Measurements from ENCODE around the gene CDX1. TPM values are rescaled to one million over a fixed set of nuclear protein-coding genes. Genes with fewer than 3 reads are reported as not detected.

CDX1 gene
- polyA plus RNA-seq (2012; ENCODE audit: insufficient read depth, insufficient read length, low read depth), result 3.6 TPM

- no peaks in the 10 kb centered on the region for H3K9me3 ChIP-seq
- no peak for DNase-seq
- H3K27me3 ChIP-seq, result no peaks in the 10 kb centered on the region
- H3K36me3 ChIP-seq, result no peaks in the 10 kb centered on the region
- H3K4me3 ChIP-seq (ENCODE audit: low read depth, low read length), result no peak within 1 kb of the TSS
- no peak for TF ChIP-seq CTCF (IDR thresholded peaks at IDR 0.05; ENCODE audit: low read depth, low read length)
- peaks cover 14% of the 10 kb centered on the region for H3K4me1 ChIP-seq
Measured at GRCh38 chr5:150166650-150167511, at the start of gene CDX1. Gene CDX1, plus strand, starts transcription at chr5:150166778. Its CDS starts 99 bp downstream, at chr5:150166877.

GRCh38 chr5:150117945-150118560 lies 48.5 kb upstream of the CDX1 start:
- TF ChIP-seq CTCF (IDR thresholded peaks at IDR 0.05; ENCODE audit: low read depth, low read length), result no peak
- Histone ChIP-seq H3K36me3 (peaks cover 6% of the 10 kb centered on the region), H3K27me3 (no peaks in the 10 kb centered on the region), H3K4me3 (ENCODE audit: low read depth, low read length) (no peak overlapping the region), H3K4me1 (peaks cover 3% of the 10 kb centered on the region; the same call in 1 of the 2 replicates), H3K9me3 (no peaks in the 10 kb centered on the region)
- no peak for DNase-seq

GRCh38 chr5:150118561-150119229 lies 47.9 kb upstream of the CDX1 start:
- no peak for DNase-seq
- H3K4me1 ChIP-seq, result no peaks in the 10 kb centered on the region; the same call in 1 of the 2 replicates
- no peaks in the 10 kb centered on the region for H3K9me3 ChIP-seq
- no peak overlapping the region for H3K4me3 ChIP-seq (ENCODE audit: low read depth, low read length)
- peaks cover 6% of the 10 kb centered on the region for H3K36me3 ChIP-seq
- TF ChIP-seq CTCF (IDR thresholded peaks at IDR 0.05; ENCODE audit: low read depth, low read length), result no peak
- no peaks in the 10 kb centered on the region for H3K27me3 ChIP-seq

DNA sequence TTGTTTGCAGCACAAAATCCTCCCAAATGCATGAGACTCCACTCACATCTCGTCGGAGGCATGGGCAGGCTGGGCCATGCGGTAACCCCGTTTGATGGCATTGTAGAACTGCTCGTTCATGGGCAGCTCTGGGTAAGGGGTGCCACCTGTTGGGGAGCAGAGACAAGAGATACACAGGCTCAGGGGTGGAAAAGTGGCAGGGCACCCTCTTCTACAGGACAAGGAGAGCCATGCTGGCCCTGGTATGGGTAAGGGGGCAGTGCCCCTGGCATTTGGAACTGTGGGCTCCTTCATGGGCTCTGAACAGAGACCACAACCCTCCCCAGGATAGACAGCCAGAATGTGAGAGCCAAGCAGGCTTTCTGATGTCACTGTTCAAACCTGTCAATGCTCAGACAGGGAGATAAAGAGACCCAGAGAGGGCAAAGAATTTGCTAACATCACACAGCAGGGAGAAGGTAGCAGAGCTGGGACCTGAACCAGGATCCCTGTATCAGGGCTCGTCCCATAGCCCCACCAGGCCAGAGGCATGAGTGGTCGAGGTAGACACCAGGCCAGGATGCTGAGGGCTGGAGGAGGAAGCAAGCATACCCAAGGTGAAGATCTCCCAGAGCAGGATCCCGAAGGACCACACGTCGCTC lies 47.0 kb upstream of the CDX1 start:
- Histone ChIP-seq H3K4me1 (no peaks in the 10 kb centered on the region; the same call in 1 of the 2 replicates), H3K36me3 (peaks cover 6% of the 10 kb centered on the region), H3K27me3 (no peaks in the 10 kb centered on the region), H3K9me3 (no peaks in the 10 kb centered on the region), H3K4me3 (ENCODE audit: low read depth, low read length) (no peak overlapping the region)
- no peak for DNase-seq
- no peak for TF ChIP-seq CTCF (IDR thresholded peaks at IDR 0.05; ENCODE audit: low read depth, low read length)

DNA sequence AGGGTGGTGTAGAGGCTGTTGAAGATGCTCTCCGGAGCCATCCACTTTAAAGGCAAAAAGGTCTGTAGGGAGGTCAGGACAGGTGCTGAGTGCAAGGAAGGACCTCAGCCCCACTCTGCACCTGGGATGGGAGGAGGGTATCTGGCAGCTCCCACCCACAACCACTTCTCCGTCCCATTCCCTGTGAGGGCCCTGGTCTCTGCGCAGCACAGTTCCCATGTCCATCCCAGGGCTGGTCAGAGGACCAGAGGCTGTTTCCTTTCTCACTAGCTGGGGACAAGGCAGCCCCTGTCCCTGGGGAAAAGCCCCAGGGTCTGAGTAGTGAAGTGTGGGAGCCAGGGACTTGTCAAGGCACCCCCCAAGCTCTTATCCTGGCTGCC lies 46.5 kb upstream of the CDX1 start:
- no peaks in the 10 kb centered on the region for H3K9me3 ChIP-seq
- no peaks in the 10 kb centered on the region for H3K27me3 ChIP-seq
- H3K4me1 ChIP-seq, result no peaks in the 10 kb centered on the region
- no peak overlapping the region for H3K4me3 ChIP-seq (ENCODE audit: low read depth, low read length)
- H3K36me3 ChIP-seq, result peaks cover 7% of the 10 kb centered on the region
- no peak for DNase-seq
- no peak for TF ChIP-seq CTCF (IDR thresholded peaks at IDR 0.05; ENCODE audit: low read depth, low read length)
